ENCODE results near the gene BACH1.
"Not testable (repeated sequence)": the region's sequence is repeated elsewhere in the genome, so short reads cannot be mapped to it uniquely, and the experiment has no call there.

GRCh38 chr21:29356291-29356690 is 57.6 kb downstream of the BACH1 start:
- not testable (repeated sequence) for TF ChIP-seq EZH2 (IDR thresholded peaks at IDR 0.05; ENCODE audit: insufficient read depth, poor library complexity, severe bottlenecking); EZH2phosphoT487 (IDR thresholded peaks at IDR 0.05; ENCODE audit: insufficient read depth, low read depth)
